Activated CD4-positive, alpha-beta T cell treated with anti-CD3 and anti-CD28 coated beads for 36 hours (primary cell): Measurements from ENCODE around the gene FOS. TPM values are rescaled to one million over a fixed set of nuclear protein-coding genes. Genes with fewer than 3 reads are reported as not detected.

ENCODE experiments used
- ATAC-seq: fragments of 200-7000 bp; cut with Tn5 transposase; one replicate; pipeline ENCODE4 v1.10.0; 2021; ENCODE audit warnings: mild to moderate bottlenecking, moderate library complexity
- CTCF ChIA-PET: fragments of 350-600 bp; sonication (Branson Sonifier 250); formaldehyde crosslinking; loops from one replicate; lab custom pipeline; 2021; ENCODE audit warnings: antibody characterized with exemption; lab: Charles Lee
- POLR2A ChIA-PET: fragments of 350-600 bp; sonication (Branson Sonifier 250); formaldehyde crosslinking; loops from one replicate; lab custom pipeline; 2021; ENCODE audit warnings: antibody characterized with exemption, inconsistent platforms; lab: Charles Lee
- DNase-seq: peaks from one replicate; pipeline ENCODE4 v3.0.0-alpha.2; 2020
- H3K27ac Mint-ChIP-seq: one replicate; pipeline ENCODE4 v1.8.0; 2021; ENCODE audit warnings: mixed read lengths
- H3K27me3 Mint-ChIP-seq: one replicate; pipeline ENCODE4 v1.8.0; 2021; ENCODE audit warnings: mixed read lengths
- H3K36me3 Mint-ChIP-seq: one replicate; pipeline ENCODE4 v1.8.0; 2021; ENCODE audit warnings: low read depth, mixed read lengths
- H3K4me1 Mint-ChIP-seq: one replicate; pipeline ENCODE4 v1.8.0; 2021; ENCODE audit warnings: mixed read lengths
- H3K4me3 Mint-ChIP-seq: one replicate; pipeline ENCODE4 v1.8.0; 2021; ENCODE audit warnings: mild to moderate bottlenecking, moderate library complexity, mixed read lengths
- H3K9me3 Mint-ChIP-seq: one replicate; pipeline ENCODE4 v1.8.0; 2021; ENCODE audit warnings: low read depth, mixed read lengths
- intact Hi-C, 2 experiments: fragments of 100-400 bp; cut with DNase I in 1 of 2; cut with micrococcal nuclease in 1 of 2; formaldehyde crosslinking; loops; one replicate each; pipeline versions ENCODE4 v1.14.2 to v1.15.1; 2022 to 2024; cut with DNase I, micrococcal nuclease
- total RNA-seq, 2 experiments: library from RNA; stranded (reverse); gene quantifications; one replicate each; pipeline ENCODE4 v1.2.3, GENCODE V29; 2021

FOS gene
- total RNA-seq, 2 experiments from 2014 or later: 16.0 to 21.1 TPM

DNA sequence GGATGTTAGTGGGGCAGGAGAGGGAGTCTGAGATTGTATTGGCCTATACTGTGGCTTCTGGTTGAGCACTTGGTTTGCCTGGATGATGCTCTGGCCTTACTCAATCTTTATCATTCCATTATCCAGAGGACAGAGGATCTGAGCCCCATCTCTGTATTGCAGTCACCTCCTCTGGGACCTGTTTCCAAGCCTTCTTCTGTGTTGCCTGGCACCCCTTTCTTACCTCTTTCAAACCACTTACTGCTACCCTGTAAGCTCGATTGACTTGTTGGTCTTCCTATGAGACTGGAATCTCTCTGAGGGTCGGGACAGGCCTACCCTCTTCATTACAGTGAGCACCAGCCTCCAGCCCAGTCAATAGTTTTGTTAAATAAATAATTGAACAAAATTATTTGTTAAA is 3.0 kb upstream of the FOS start:
- ChIA-PET POLR2A (no interaction called here), CTCF (interaction anchor here (0.5 to 1.0 kb wide), 2 partner anchors 16 to 37 kb away, joined by 3 to 4 read pairs; no protein-coding TSS in a partner anchor)
- ATAC-seq (no peak), DNase-seq (no peak)
- no peak overlapping the region for H3K27ac Mint-ChIP-seq
- no peak overlapping the region for H3K4me3 Mint-ChIP-seq
- peaks cover 13% of the 10 kb centered on the region for H3K36me3 Mint-ChIP-seq
- peaks cover 33% of the 10 kb centered on the region for H3K27me3 Mint-ChIP-seq
- H3K4me1 Mint-ChIP-seq: peaks cover 36% of the 10 kb centered on the region
- intact Hi-C loops: loop anchor here in 1 of 2 experiments (10.0 kb wide), 1 partner anchor 511 kb away; the partner anchor contains the start of gene YLPM1
- no peaks in the 10 kb centered on the region for H3K9me3 Mint-ChIP-seq

DNA sequence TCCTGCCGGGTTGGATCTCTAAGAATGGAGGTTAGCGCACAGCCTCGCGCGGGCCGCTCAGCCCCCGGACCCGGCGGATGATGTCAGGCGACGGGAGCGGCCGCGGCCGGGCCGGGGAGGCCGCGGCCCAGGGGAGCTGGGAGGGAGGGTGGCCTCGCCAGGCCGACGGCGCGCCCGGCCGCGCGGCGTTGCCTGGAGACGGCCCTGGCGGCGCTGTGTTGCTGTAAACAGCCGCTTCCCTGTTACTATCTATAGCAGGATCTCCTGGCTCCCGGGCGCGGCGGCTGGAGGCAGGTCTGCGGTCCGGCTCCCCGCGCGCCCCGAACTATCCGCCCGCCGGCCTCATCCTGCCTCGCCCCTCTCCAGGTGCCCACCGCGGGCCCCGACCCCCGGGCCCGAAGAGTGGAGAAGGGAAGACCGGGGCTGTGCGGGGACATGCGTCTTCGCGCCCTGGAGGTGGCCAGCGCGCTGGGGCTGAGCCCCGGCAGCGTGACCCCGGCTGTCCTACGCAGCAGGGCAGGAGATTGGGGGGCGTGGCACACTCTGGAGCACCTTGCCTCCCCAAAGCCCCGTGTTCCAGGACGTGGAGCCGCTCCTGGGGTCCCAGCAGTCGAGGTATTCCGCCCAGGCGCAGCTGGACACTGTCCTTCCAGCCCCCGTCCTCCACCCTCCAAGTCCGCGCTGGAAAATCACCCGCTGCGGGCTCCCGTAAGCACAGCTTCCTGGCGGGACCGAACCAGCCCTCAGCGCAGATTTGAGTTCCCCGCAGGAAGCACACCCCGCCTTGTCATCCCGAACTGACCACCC is 1.4 kb upstream of the FOS start:
- ATAC-seq (no peak), DNase-seq (peak; percentile 73)
- POLR2A ChIA-PET: interaction anchor here (0.9 to 1.3 kb wide), 2 partner anchors 18 to 150 kb away, joined by 3 to 8 read pairs; partner anchors contain the start of gene NEK9
- CTCF ChIA-PET: interaction anchor here (1.3 to 1.5 kb wide), 2 partner anchors 18 to 28 kb away, joined by 3 to 4 read pairs; no protein-coding TSS in a partner anchor
- peaks cover 30% of the 10 kb centered on the region for H3K27me3 Mint-ChIP-seq
- peak overlapping the region; percentile 85 for H3K4me3 Mint-ChIP-seq
- intact Hi-C loops: loop anchor here in 1 of 2 experiments (10.0 kb wide), 1 partner anchor 512 kb away; the partner anchor contains the start of gene YLPM1
- peaks cover 27% of the 10 kb centered on the region for H3K36me3 Mint-ChIP-seq
- H3K9me3 Mint-ChIP-seq: no peaks in the 10 kb centered on the region
- peak overlapping the region; percentile 38 for H3K27ac Mint-ChIP-seq
- H3K4me1 Mint-ChIP-seq: peaks cover 44% of the 10 kb centered on the region

DNA sequence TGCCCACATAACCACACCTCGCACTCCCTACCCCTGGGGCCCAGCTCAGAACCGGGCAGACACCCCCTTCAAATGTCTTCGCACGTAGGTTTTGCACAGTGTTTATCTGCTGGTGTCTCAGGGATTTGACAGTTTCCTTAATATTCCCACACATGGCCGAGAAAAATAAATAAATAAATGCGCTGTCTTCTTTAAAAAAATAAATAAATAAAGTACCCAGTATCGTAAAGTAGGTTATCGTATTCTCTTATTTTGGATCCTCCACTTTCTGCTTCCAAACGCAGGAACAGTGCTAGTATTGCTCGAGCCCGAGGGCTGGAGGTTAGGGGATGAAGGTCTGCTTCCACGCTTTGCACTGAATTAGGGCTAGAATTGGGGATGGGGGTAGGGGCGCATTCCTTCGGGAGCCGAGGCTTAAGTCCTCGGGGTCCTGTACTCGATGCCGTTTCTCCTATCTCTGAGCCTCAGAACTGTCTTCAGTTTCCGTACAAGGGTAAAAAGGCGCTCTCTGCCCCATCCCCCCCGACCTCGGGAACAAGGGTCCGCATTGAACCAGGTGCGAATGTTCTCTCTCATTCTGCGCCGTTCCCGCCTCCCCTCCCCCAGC is 710 bp upstream of the FOS start:
- ChIA-PET CTCF (interaction anchor here (1.3 kb wide), 1 partner anchor 29 kb away, joined by 3 read pairs; no protein-coding TSS in a partner anchor), POLR2A (interaction anchor here (0.7 to 1.5 kb wide), 7 partner anchors 10 to 151 kb away, joined by 3 to 8 read pairs (median 3); partner anchors contain the start of gene NEK9)
- peaks cover 30% of the 10 kb centered on the region for H3K27me3 Mint-ChIP-seq
- ATAC-seq: peak; percentile 15
- intact Hi-C loops: loop anchor here (1.0 to 10.0 kb wide), 9 partner anchors 16 to 513 kb away; partner anchors contain the start of genes TMED10 (in 2 of the 2), ERG28 (in 1 of the 2), NEK9 (in 1 of the 2) and YLPM1 (in 1 of the 2)
- H3K4me1 Mint-ChIP-seq: peaks cover 44% of the 10 kb centered on the region
- DNase-seq: no peak
- H3K36me3 Mint-ChIP-seq: peaks cover 33% of the 10 kb centered on the region
- peak overlapping the region; percentile 85 for H3K4me3 Mint-ChIP-seq
- peak overlapping the region; percentile 38 for H3K27ac Mint-ChIP-seq
- no peaks in the 10 kb centered on the region for H3K9me3 Mint-ChIP-seq

DNA sequence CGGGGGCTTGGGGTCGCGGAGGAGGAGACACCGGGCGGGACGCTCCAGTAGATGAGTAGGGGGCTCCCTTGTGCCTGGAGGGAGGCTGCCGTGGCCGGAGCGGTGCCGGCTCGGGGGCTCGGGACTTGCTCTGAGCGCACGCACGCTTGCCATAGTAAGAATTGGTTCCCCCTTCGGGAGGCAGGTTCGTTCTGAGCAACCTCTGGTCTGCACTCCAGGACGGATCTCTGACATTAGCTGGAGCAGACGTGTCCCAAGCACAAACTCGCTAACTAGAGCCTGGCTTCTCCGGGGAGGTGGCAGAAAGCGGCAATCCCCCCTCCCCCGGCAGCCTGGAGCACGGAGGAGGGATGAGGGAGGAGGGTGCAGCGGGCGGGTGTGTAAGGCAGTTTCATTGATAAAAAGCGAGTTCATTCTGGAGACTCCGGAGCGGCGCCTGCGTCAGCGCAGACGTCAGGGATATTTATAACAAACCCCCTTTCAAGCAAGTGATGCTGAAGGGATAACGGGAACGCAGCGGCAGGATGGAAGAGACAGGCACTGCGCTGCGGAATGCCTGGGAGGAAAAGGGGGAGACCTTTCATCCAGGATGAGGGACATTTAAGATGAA is 630 bp downstream of the FOS start:
- intact Hi-C loops: loop anchor here (2.0 to 10.0 kb wide), 2 partner anchors 16 to 514 kb away; partner anchors contain the start of gene YLPM1 (in 1 of the 2)
- peak overlapping the region; percentile 95 for H3K27ac Mint-ChIP-seq
- CTCF ChIA-PET: interaction anchor here (0.6 kb wide), 1 partner anchor 48 kb away, joined by 3 read pairs; no protein-coding TSS in a partner anchor
- H3K4me1 Mint-ChIP-seq: peaks cover 39% of the 10 kb centered on the region
- DNase-seq: peak; percentile 78
- peaks cover 33% of the 10 kb centered on the region for H3K36me3 Mint-ChIP-seq
- ATAC-seq: peak; percentile 21
- peaks cover 18% of the 10 kb centered on the region for H3K27me3 Mint-ChIP-seq
- no peaks in the 10 kb centered on the region for H3K9me3 Mint-ChIP-seq
- H3K4me3 Mint-ChIP-seq: peak overlapping the region; percentile 85
- POLR2A ChIA-PET: interaction anchor here (0.6 to 1.5 kb wide), 5 partner anchors 10 to 105 kb away, joined by 3 to 6 read pairs (median 3); no protein-coding TSS in a partner anchor

DNA sequence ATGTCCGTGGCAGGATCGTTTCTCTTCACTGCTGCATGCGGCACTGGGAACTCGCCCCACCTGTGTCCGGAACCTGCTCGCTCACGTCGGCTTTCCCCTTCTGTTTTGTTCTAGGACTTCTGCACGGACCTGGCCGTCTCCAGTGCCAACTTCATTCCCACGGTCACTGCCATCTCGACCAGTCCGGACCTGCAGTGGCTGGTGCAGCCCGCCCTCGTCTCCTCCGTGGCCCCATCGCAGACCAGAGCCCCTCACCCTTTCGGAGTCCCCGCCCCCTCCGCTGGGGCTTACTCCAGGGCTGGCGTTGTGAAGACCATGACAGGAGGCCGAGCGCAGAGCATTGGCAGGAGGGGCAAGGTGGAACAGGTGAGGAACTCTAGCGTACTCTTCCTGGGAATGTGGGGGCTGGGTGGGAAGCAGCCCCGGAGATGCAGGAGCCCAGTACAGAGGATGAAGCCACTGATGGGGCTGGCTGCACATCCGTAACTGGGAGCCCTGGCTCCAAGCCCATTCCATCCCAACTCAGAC is 1.2 kb downstream of the FOS start:
- H3K4me1 Mint-ChIP-seq: peaks cover 34% of the 10 kb centered on the region
- POLR2A ChIA-PET: interaction anchor here (0.6 to 1.5 kb wide), 3 partner anchors 14 to 104 kb away, joined by 3 to 6 read pairs (median 3); no protein-coding TSS in a partner anchor
- DNase-seq: no peak
- no peak for ATAC-seq
- H3K4me3 Mint-ChIP-seq: peak overlapping the region; percentile 85
- peaks cover 33% of the 10 kb centered on the region for H3K36me3 Mint-ChIP-seq
- peaks cover 16% of the 10 kb centered on the region for H3K27me3 Mint-ChIP-seq
- H3K9me3 Mint-ChIP-seq: no peaks in the 10 kb centered on the region
- intact Hi-C loops: loop anchor here (2.0 to 10.0 kb wide), 2 partner anchors 15 to 515 kb away; partner anchors contain the start of gene YLPM1 (in 1 of the 2)
- CTCF ChIA-PET: interaction anchor here (3.6 to 6.6 kb wide), 2 partner anchors 11 to 15 kb away, joined by 18 to 35 read pairs; no protein-coding TSS in a partner anchor
- no peak overlapping the region for H3K27ac Mint-ChIP-seq

DNA sequence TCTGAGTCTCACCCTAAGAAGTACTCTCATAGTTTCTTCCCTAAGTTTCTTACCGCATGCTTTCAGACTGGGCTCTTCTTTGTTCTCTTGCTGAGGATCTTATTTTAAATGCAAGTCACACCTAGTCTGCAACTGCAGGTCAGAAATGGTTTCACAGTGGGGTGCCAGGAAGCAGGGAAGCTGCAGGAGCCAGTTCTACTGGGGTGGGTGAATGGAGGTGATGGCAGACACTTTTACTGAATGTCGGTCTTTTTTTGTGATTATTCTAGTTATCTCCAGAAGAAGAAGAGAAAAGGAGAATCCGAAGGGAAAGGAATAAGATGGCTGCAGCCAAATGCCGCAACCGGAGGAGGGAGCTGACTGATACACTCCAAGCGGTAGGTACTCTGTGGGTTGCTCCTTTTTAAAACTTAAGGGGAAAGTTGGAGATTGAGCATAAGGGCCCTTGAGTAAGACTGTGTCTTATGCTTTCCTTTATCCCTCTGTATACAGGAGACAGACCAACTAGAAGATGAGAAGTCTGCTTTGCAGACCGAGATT is 1.7 kb downstream of the FOS start:
- H3K27me3 Mint-ChIP-seq: peaks cover 10% of the 10 kb centered on the region
- no peaks in the 10 kb centered on the region for H3K9me3 Mint-ChIP-seq
- H3K4me3 Mint-ChIP-seq: peak overlapping the region; percentile 85
- H3K36me3 Mint-ChIP-seq: peaks cover 33% of the 10 kb centered on the region
- POLR2A ChIA-PET: interaction anchor here (1.2 to 2.0 kb wide), 2 partner anchors 14 to 33 kb away, joined by 3 to 6 read pairs; no protein-coding TSS in a partner anchor
- H3K27ac Mint-ChIP-seq: no peak overlapping the region
- DNase-seq: no peak
- CTCF ChIA-PET: interaction anchor here (0.5 to 6.6 kb wide), 3 partner anchors 11 to 14 kb away, joined by 3 to 35 read pairs (median 18); no protein-coding TSS in a partner anchor
- peaks cover 28% of the 10 kb centered on the region for H3K4me1 Mint-ChIP-seq
- ATAC-seq: no peak
- intact Hi-C loops: no loop called here

DNA sequence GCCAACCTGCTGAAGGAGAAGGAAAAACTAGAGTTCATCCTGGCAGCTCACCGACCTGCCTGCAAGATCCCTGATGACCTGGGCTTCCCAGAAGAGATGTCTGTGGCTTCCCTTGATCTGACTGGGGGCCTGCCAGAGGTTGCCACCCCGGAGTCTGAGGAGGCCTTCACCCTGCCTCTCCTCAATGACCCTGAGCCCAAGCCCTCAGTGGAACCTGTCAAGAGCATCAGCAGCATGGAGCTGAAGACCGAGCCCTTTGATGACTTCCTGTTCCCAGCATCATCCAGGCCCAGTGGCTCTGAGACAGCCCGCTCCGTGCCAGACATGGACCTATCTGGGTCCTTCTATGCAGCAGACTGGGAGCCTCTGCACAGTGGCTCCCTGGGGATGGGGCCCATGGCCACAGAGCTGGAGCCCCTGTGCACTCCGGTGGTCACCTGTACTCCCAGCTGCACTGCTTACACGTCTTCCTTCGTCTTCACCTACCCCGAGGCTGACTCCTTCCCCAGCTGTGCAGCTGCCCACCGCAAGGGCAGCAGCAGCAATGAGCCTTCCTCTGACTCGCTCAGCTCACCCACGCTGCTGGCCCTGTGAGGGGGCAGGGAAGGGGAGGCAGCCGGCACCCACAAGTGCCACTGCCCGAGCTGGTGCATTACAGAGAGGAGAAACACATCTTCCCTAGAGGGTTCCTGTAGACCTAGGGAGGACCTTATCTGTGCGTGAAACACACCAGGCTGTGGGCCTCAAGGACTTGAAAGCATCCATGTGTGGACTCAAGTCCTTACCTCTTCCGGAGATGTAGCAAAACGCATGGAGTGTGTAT is 2.4 kb downstream of the FOS start:
- H3K4me3 Mint-ChIP-seq: peak overlapping the region; percentile 85
- ATAC-seq (no peak), DNase-seq (no peak)
- CTCF ChIA-PET: interaction anchor here (0.5 to 6.6 kb wide), 5 partner anchors 10 to 243 kb away, joined by 3 to 35 read pairs (median 4); no protein-coding TSS in a partner anchor
- peaks cover 24% of the 10 kb centered on the region for H3K4me1 Mint-ChIP-seq
- peaks cover 7% of the 10 kb centered on the region for H3K27me3 Mint-ChIP-seq
- H3K27ac Mint-ChIP-seq: no peak overlapping the region
- H3K36me3 Mint-ChIP-seq: peaks cover 33% of the 10 kb centered on the region
- POLR2A ChIA-PET: interaction anchor here (0.8 to 2.0 kb wide), 4 partner anchors 13 to 51 kb away, joined by 3 to 6 read pairs (median 3); no protein-coding TSS in a partner anchor
- intact Hi-C loops: no loop called here
- H3K9me3 Mint-ChIP-seq: no peaks in the 10 kb centered on the region

DNA sequence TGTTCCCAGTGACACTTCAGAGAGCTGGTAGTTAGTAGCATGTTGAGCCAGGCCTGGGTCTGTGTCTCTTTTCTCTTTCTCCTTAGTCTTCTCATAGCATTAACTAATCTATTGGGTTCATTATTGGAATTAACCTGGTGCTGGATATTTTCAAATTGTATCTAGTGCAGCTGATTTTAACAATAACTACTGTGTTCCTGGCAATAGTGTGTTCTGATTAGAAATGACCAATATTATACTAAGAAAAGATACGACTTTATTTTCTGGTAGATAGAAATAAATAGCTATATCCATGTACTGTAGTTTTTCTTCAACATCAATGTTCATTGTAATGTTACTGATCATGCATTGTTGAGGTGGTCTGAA is 3.0 kb downstream of the FOS start:
- ChIA-PET CTCF (interaction anchor here (0.7 to 6.6 kb wide), 4 partner anchors 10 to 243 kb away, joined by 3 to 35 read pairs (median 11); no protein-coding TSS in a partner anchor), POLR2A (interaction anchor here (0.8 to 2.0 kb wide), 3 partner anchors 32 to 52 kb away, joined by 3 to 6 read pairs (median 3); no protein-coding TSS in a partner anchor)
- ATAC-seq: no peak
- Mint-ChIP-seq H3K27ac (no peak overlapping the region), H3K4me1 (peaks cover 22% of the 10 kb centered on the region), H3K27me3 (peaks cover 4% of the 10 kb centered on the region), H3K9me3 (no peaks in the 10 kb centered on the region), H3K36me3 (peaks cover 33% of the 10 kb centered on the region), H3K4me3 (no peak overlapping the region)
- intact Hi-C loops: no loop called here
- DNase-seq: no peak

DNA sequence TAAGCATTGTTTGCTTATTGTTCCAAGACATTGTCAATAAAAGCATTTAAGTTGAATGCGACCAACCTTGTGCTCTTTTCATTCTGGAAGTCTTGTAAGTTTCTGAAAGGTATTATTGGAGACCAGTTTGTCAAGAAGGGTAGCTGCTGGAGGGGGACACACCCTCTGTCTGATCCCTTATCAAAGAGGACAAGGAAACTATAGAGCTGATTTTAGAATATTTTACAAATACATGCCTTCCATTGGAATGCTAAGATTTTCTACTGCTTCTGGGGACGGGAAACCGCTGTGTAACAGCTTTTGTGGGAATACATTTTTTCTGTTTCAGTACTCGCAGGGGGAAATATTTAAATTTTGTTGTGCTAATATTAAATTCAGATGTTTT is 3.5 kb downstream of the FOS start:
- Mint-ChIP-seq H3K4me1 (peaks cover 21% of the 10 kb centered on the region), H3K9me3 (no peaks in the 10 kb centered on the region), H3K27ac (no peak overlapping the region), H3K27me3 (peaks cover 2% of the 10 kb centered on the region), H3K36me3 (peaks cover 33% of the 10 kb centered on the region), H3K4me3 (no peak overlapping the region)
- DNase-seq: no peak
- POLR2A ChIA-PET: interaction anchor here (0.7 to 2.0 kb wide), 3 partner anchors 33 to 256 kb away, joined by 3 to 9 read pairs (median 6); no protein-coding TSS in a partner anchor
- ATAC-seq: no peak
- intact Hi-C loops: no loop called here
- CTCF ChIA-PET: interaction anchor here (0.9 to 6.6 kb wide), 3 partner anchors 9 to 150 kb away, joined by 4 to 35 read pairs (median 18); no protein-coding TSS in a partner anchor
